ENCODE results near the gene CHMP1B.
"Not testable (repeated sequence)": the region's sequence is repeated elsewhere in the genome, so short reads cannot be mapped to it uniquely, and the experiment has no call there.

CHMP1B gene

DNA sequence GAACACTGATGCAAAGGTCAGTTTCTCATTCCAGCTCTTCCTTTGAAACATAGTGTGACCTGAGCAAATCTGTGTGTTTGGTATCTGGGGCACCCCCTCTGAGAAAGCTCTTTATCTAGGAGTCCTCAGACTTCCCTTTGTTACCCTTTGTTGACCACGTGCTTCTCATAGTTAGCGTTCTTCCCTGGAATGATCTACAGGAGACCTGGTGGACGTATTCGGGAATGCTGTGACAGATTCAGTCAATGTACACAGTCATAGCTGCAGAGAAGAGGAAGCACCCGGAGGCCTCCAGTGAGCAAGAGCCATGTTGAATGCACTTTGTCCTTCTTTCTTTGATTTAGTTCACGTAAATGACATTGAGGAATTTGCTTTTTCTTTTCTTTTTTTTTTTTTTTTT is 10.7 kb upstream of the CHMP1B start:
- DNase-seq (ENCODE audit: low spot score): no peak

GRCh38 chr18:11842562-11842961 is 8.7 kb upstream of the CHMP1B start:
- DNase-seq (ENCODE audit: low spot score): no peak

DNA sequence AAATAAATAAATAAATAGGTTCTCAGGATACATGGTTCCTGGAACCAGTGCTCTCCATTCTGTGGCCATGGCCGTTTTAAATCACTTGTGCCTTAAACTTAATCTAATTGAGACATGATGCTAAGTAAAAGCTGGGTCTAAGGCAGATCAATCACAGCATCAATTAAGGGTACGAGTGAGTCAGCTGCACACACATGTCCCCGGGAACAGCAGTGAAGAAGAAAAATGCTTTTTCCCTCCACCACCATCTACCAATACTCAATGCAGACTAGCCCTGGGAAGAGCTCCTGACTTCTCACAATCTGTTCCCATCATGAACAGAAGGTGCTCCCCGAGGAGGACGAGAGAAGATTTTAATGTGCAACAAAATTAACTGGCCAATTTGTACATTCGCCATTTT is 6.8 kb upstream of the CHMP1B start:
- no peak for DNase-seq (ENCODE audit: low spot score)

DNA sequence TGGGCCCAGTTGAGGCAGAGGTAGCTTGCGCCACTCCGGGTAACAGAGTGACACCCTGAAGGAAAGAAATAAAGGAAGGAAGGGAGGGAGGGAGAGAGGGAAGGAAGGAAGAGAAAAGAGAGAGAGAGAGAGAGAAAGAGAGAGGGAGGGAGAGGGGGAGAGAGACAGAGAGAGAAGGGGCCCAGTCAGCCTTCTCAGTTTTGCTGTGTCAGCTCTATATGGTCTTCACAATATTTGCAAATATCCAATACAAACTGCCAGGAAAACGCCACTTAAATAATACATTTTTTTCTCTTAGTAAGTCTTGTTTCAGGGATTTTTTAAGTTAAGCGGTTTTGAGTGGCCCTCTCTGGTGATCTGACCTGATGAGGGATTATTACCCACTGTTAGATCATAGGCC is 5.6 kb upstream of the CHMP1B start:
- DNase-seq (ENCODE audit: low spot score): no peak

DNA sequence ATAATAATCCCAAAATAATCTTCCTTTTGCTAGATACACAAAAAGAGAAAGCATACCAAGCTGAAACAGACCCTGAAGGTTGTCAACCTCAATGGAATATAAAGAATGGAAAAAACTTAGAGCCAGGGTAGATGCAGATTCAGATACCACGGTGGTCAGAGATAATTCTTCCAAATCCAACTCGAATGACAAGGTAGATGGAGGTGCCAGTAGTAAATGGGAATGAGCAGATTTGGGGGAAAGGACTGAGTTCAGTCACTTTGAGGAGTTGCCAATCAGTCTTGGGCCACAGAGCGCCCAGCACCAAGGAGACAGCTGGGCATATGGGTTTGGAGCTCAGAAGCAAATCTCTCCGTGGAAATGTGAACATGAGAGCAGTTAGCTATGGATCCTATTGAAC is 3.4 kb upstream of the CHMP1B start:
- DNase-seq (ENCODE audit: low spot score): no peak

DNA sequence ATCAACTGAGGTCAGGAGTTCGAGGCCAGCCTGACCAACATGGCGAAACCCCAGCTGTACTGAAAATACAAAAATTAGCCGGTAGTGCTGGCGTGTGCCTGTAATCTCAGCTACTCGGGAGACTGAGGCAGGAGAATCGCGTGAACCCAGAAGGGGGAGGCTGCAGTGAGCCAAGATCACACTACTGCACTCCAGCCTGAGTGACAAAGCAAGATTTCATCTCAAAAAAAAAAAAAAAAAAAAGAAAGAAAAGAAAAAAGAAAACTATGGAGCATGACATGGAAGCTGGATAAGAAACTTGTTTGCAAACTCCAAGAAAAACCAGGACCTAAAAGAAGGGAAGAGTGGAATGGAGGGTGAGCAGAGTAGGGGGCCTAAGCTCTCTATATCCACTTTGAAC is 1.9 kb upstream of the CHMP1B start:
- DNase-seq (ENCODE audit: low spot score): no peak

DNA sequence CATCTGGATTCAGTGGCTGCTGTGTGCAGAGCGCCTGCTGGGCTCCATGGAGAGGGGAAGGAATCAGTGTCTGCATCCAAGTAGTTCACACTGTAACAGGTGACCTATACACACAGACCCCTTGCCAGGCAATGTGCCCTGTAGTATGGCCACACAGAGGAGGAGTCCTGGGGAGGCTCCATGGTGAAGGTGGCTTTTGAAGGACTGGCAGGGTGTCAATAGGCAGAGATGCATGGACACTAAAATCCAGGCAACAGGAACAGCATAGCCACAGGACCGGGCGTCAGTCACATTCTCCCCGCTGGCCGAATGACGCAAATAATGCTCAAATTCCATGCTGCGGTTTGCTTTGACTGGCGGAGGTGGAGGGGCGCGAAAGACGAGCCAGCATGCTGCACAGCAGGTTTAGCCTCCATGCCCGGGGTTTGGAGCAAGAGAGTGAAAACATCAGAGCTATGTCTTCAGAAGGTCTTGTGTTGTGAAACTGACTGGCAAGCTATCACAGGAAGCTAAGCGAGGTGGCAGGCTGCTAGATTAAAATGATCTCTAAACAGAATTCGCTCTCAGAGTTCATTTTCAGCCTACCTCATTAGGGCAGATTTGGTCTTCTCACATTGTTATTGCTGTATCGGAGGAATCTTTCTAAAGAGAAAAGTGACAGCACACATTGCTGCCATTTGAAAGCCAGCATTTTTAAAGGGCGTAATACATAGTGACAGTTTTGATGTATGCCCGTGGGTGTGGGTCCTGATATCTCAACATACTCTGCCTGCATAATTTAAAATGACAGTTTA is 1.2 kb upstream of the CHMP1B start:
- peak; percentile 40 for DNase-seq (ENCODE audit: low spot score)

DNA sequence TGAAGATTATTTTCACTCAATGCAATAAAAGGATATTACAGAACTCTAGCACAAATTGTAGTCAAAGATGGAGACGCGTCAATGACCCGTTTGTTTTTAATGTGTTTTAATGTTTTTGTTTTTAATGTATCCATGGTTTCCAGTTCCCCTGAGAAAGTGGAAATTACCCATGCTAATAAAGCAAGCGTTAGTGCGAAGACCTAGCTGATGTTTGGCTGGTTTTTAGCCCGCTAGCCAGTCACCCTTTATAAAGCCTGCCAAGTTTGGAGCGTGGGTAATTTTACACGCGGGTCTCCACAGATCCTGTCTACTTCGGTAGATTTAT is 430 bp upstream of the CHMP1B start:
- DNase-seq (ENCODE audit: low spot score): peak; percentile 56

- peak; percentile 42 for DNase-seq (ENCODE audit: low spot score)
Observed at GRCh38 chr18:11851806-11852337, 659 bp downstream of the CHMP1B start.

DNA sequence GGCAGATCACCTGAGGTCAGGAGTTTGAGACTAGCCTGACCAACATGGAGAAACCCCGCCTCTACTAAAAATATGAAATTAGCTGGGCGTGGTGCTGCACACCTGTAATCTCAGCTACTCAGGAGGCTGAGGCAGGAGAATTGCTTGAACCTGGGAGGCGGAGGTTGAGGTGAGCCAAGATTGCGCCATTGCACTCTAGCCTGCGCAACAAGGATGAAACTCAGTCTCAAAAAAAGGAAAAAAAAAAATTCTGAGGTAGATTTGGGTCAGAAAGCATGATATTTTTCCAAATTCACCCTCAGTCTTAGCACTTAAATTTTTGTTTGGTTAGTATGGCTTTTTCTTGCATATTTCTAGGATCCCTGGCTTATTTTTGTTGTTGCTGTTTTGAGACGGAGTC is 3.3 kb downstream of the CHMP1B start:
- not testable (repeated sequence) for DNase-seq (ENCODE audit: low spot score)

DNA sequence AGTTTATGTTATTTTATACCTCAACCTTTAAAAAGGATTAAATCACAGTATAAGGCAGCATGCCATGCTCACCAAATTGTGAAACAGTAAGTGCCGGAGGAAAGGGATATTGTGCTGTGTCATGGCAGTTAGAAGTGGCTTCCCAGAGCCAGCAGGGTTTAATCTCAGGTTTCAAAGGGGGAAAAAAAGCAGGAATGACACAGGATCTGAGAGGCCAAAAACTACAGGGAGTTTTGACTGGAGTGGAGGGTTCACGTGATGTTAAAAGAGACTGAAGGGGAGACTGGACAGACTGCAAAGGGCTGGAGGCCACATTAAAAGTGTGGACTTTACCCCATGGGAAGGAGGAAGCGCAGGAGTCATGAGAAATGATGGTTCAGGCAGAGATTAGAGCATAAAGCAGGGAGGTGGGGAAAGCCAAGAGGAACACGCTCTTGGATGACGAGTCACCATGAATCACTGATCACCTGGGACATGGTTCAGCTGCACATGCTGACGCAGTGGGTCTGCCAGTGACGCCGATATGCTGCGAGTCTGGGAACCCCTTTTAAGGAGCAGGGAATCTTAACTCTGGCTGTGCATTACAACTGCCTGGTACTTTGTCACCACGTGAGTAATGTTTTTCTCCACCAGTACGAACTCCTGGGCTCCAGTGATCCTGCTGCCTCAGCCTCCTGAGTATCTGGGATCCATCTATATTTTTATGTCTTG is 6.1 kb downstream of the CHMP1B start:
- DNase-seq (ENCODE audit: low spot score): no peak

- no peak for DNase-seq (ENCODE audit: low spot score)
Observed at GRCh38 chr18:11859282-11859830, 8.1 kb downstream of the CHMP1B start.

GRCh38 chr18:11859903-11860407 is 8.7 kb downstream of the CHMP1B start:
- no peak for DNase-seq (ENCODE audit: low spot score)

DNA sequence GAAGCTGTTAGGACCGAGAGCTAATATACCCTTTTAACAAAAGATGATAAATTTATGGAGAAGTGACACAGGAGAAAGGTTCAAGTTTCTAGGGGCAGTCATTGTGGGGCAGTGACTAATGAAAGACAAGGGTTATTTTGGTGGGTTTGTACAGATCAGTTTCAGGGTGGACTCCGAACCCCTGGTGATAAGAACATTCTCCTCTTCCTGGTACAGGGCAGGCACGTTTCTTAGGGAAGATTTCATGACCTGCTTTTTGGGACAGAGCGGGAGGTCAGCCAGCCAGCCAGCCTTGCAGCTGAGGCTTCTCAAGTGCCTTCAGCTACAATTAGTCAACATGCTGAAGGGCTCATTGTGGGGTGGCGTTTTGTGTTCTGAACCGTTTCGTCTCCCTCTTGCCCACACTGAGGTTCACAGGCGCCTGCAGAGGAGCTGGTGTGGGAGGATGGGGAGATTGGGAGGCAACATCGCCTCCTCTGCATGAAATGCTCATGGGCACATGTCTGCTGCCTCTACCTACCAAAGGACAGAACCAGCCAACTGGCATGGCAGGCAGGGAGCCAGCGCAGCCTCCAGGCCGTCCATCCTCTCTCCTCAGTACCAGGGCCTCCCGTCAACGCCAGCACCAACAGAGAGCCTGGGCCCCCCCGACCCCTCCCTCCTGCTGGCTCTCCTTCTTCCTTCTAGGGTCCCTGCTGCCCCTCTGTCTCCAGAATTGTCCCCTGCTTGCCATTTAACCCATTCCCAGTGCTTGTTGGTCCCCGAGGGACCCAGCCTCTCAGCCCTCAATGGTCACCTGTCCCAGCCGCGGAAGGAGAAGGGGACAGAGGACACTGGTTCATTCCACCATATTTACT is 9.6 kb downstream of the CHMP1B start:
- no peak for DNase-seq (ENCODE audit: low spot score)

- DNase-seq (ENCODE audit: low spot score): no peak
Observed at GRCh38 chr18:11861583-11862288, 10.5 kb downstream of the CHMP1B start.

DNA sequence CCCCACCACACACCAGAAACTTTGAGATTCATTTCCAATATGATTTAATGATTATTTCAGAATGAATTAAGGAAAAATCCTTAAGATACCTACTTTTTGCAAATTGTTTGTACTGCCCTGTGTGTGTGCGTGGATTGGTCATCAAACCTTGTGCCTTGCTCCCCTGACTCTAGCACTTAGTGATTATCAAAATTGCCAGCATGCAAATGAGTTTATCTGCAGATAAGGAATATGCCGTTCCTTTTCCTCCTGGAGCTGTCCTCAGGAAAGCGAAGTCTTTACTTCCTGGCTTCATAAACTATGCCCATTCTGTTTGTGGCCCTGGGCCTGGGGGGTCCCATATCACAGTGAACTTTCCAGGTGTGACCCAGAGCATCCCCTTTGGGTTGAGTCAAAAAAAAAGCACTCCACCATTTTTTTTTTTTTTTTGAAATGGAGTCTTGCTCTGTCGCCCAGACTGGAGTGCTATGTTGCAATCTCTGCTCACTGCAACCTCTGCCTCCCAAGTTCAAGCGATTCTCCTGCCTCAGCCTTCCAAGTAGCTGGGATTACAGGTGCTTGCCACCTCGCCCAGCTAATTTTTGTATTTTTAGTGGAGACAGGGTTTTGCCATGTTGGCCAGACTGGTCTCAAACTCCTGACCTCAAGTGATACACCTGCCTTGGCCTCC is 11.4 kb downstream of the CHMP1B start:
- no peak for DNase-seq (ENCODE audit: low spot score)

DNA sequence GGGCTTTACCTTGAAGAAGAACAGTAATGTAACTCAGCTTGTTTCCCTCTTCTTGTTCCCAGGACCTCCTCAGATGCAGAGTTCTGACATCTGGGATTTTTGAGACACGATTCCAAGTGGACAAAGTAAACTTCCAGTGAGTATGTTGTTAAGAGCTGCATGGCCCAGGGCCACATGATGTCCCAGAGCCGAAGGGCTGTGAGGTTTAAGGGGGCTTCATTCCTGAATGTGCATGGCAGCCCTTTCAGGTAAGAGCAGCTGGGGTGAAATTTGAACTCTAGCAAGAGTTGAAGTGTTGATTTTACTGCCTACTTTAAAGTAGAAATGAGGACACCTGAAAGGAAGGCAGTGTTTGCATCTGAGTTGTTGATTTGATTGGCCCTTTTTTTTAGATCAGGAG is 13.3 kb downstream of the CHMP1B start:
- DNase-seq (ENCODE audit: low spot score): no peak

- no peak for DNase-seq (ENCODE audit: low spot score)
Observed at GRCh38 chr18:11865071-11865470, 13.9 kb downstream of the CHMP1B start.

GRCh38 chr18:11866329-11866728 is 15.1 kb downstream of the CHMP1B start:
- no peak for DNase-seq (ENCODE audit: low spot score)

GRCh38 chr18:11866764-11867163 is 15.6 kb downstream of the CHMP1B start:
- DNase-seq (ENCODE audit: low spot score): no peak

DNA sequence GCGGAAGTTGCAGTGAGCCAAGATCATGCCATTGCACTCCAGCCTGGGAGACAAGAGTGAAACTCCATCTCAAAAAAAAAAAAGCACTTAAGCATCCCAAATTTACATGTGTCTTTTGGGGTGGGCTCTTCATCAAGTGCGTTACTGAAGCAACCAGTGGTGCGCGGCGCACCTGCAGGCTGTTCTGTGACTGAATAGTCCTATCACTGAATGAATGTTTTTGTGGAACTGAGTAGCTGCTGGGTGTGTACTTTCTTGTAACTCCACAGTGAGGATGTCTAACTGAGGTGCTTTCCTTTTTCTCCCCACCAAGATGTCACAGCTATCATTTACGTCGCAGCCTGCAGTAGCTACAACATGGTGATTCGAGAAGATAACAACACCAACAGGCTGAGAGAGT is 17.0 kb downstream of the CHMP1B start:
- DNase-seq (ENCODE audit: low spot score): no peak

All from CD4-positive, alpha-beta T cell treated with Interleukin-15 for 4 hours (primary cell).